T-helper 2 cell treated with Interferon-gamma antibody and Interleukin-4, amounts not matched to agents 5 μg/mL and 100 μg/mL, for 36 hours (primary cell): ENCODE data around the gene LARP1.
"Not testable (repeated sequence)": the region's sequence is repeated elsewhere in the genome, so short reads cannot be mapped to it uniquely, and the experiment has no call there.

Source experiments
- DNase-seq: peaks from one replicate; pipeline ENCODE4 v3.0.0; 2021; ENCODE audit warnings: low spot score
- H3K27ac Mint-ChIP-seq: one replicate; pipeline ENCODE4 v1.8.0; 2021; ENCODE audit warnings: mild to moderate bottlenecking, mixed read lengths
- H3K27me3 Mint-ChIP-seq: one replicate; pipeline ENCODE4 v1.8.0; 2021; ENCODE audit warnings: low read depth, mixed read lengths
- H3K36me3 Mint-ChIP-seq: one replicate; pipeline ENCODE4 v1.8.0; 2021; ENCODE audit warnings: low read depth, mixed read lengths
- H3K4me1 Mint-ChIP-seq: one replicate; pipeline ENCODE4 v1.8.0; 2021; ENCODE audit warnings: low read depth, mixed read lengths
- H3K4me3 Mint-ChIP-seq: one replicate; pipeline ENCODE4 v1.8.0; 2022; ENCODE audit warnings: mild to moderate bottlenecking, moderate library complexity, mixed read lengths
- H3K9me3 Mint-ChIP-seq: one replicate; pipeline ENCODE4 v1.8.0; 2021; ENCODE audit warnings: mixed read lengths

LARP1 gene

GRCh38 chr5:154822896-154823295 lies 67.7 kb downstream of the LARP1 start:
- H3K4me1 Mint-ChIP-seq = not testable (repeated sequence)

GRCh38 chr5:154823605-154824004 lies 68.4 kb downstream of the LARP1 start:
- no peak for DNase-seq
- H3K9me3 Mint-ChIP-seq = no peaks in the 10 kb centered on the region
- peaks cover 13% of the 10 kb centered on the region for H3K4me1 Mint-ChIP-seq
- peaks cover 19% of the 10 kb centered on the region for H3K36me3 Mint-ChIP-seq
- no peak overlapping the region for H3K4me3 Mint-ChIP-seq
- no peaks in the 10 kb centered on the region for H3K27me3 Mint-ChIP-seq
- H3K27ac Mint-ChIP-seq = no peak overlapping the region

More at GRCh38 chr5:154822896-154823295, 67.7 kb downstream of the LARP1 start:
- not testable (repeated sequence) for H3K4me3 Mint-ChIP-seq, DNase-seq, H3K27me3 Mint-ChIP-seq, H3K9me3 Mint-ChIP-seq, H3K27ac Mint-ChIP-seq
- H3K36me3 Mint-ChIP-seq = peaks cover 19% of the 10 kb centered on the region

GRCh38 chr5:154824070-154824469 lies 68.9 kb downstream of the LARP1 start:
- no peaks in the 10 kb centered on the region for H3K9me3 Mint-ChIP-seq
- H3K4me3 Mint-ChIP-seq = no peak overlapping the region
- no peaks in the 10 kb centered on the region for H3K27me3 Mint-ChIP-seq
- peaks cover 18% of the 10 kb centered on the region for H3K36me3 Mint-ChIP-seq
- no peak for DNase-seq
- no peak overlapping the region for H3K27ac Mint-ChIP-seq
- peaks cover 13% of the 10 kb centered on the region for H3K4me1 Mint-ChIP-seq

- no peak for DNase-seq
- peak overlapping the region; percentile 66 for H3K4me3 Mint-ChIP-seq
- no peaks in the 10 kb centered on the region for H3K27me3 Mint-ChIP-seq
- H3K36me3 Mint-ChIP-seq = peaks cover 21% of the 10 kb centered on the region
- no peaks in the 10 kb centered on the region for H3K9me3 Mint-ChIP-seq
- peak overlapping the region; percentile 81 for H3K27ac Mint-ChIP-seq
- H3K4me1 Mint-ChIP-seq = peaks cover 26% of the 10 kb centered on the region
These were observed 74.0 kb downstream of the LARP1 start for GRCh38 chr5:154829181-154829588.

- no peaks in the 10 kb centered on the region for H3K27me3 Mint-ChIP-seq
These were observed 74.5 kb downstream of the LARP1 start for GRCh38 chr5:154829589-154830218.

GRCh38 chr5:154830219-154830595 lies 75.0 kb downstream of the LARP1 start:
- peaks cover 31% of the 10 kb centered on the region for H3K4me1 Mint-ChIP-seq
- no peak for DNase-seq

More at GRCh38 chr5:154829589-154830218, 74.5 kb downstream of the LARP1 start:
- DNase-seq = peak; percentile 20
- peak overlapping the region; percentile 66 for H3K4me3 Mint-ChIP-seq
- no peaks in the 10 kb centered on the region for H3K9me3 Mint-ChIP-seq
- peaks cover 21% of the 10 kb centered on the region for H3K36me3 Mint-ChIP-seq
- peak overlapping the region; percentile 81 for H3K27ac Mint-ChIP-seq
- peaks cover 31% of the 10 kb centered on the region for H3K4me1 Mint-ChIP-seq

GRCh38 chr5:154830596-154830995 lies 75.4 kb downstream of the LARP1 start:
- Mint-ChIP-seq H3K27ac (peak overlapping the region; percentile 81), H3K36me3 (peaks cover 20% of the 10 kb centered on the region), H3K9me3 (no peaks in the 10 kb centered on the region), H3K4me3 (peak overlapping the region; percentile 66), H3K4me1 (peaks cover 31% of the 10 kb centered on the region), H3K27me3 (no peaks in the 10 kb centered on the region)
- no peak for DNase-seq

More at GRCh38 chr5:154830219-154830595, 75.0 kb downstream of the LARP1 start:
- Mint-ChIP-seq H3K4me3 (peak overlapping the region; percentile 66), H3K36me3 (peaks cover 21% of the 10 kb centered on the region), H3K27ac (peak overlapping the region; percentile 81), H3K9me3 (no peaks in the 10 kb centered on the region), H3K27me3 (no peaks in the 10 kb centered on the region)

GRCh38 chr5:154831451-154831850 lies 76.3 kb downstream of the LARP1 start:
- peaks cover 29% of the 10 kb centered on the region for H3K4me1 Mint-ChIP-seq
- no peak for DNase-seq

GRCh38 chr5:154832804-154833203 lies 77.6 kb downstream of the LARP1 start:
- DNase-seq, H3K27me3 Mint-ChIP-seq, H3K4me3 Mint-ChIP-seq, H3K27ac Mint-ChIP-seq, H3K9me3 Mint-ChIP-seq: not testable (repeated sequence)
- Mint-ChIP-seq H3K4me1 (peaks cover 29% of the 10 kb centered on the region), H3K36me3 (peaks cover 12% of the 10 kb centered on the region)

More at GRCh38 chr5:154831451-154831850, 76.3 kb downstream of the LARP1 start:
- H3K27me3 Mint-ChIP-seq = no peaks in the 10 kb centered on the region
- no peak overlapping the region for H3K27ac Mint-ChIP-seq
- H3K9me3 Mint-ChIP-seq = no peaks in the 10 kb centered on the region
- H3K4me3 Mint-ChIP-seq = no peak overlapping the region
- H3K36me3 Mint-ChIP-seq = peaks cover 15% of the 10 kb centered on the region

GRCh38 chr5:154834053-154834452 lies 78.9 kb downstream of the LARP1 start:
- Mint-ChIP-seq H3K4me1 (peaks cover 22% of the 10 kb centered on the region), H3K9me3 (no peaks in the 10 kb centered on the region), H3K27ac (no peak overlapping the region), H3K36me3 (peaks cover 12% of the 10 kb centered on the region), H3K27me3 (no peaks in the 10 kb centered on the region), H3K4me3 (no peak overlapping the region)
- DNase-seq = no peak

GRCh38 chr5:154835701-154836052 lies 80.5 kb downstream of the LARP1 start:
- not testable (repeated sequence) for H3K4me1 Mint-ChIP-seq, H3K36me3 Mint-ChIP-seq, DNase-seq, H3K27me3 Mint-ChIP-seq, H3K9me3 Mint-ChIP-seq, H3K4me3 Mint-ChIP-seq, H3K27ac Mint-ChIP-seq

- H3K4me3 Mint-ChIP-seq = no peak overlapping the region
- no peak overlapping the region for H3K27ac Mint-ChIP-seq
- DNase-seq = no peak
- no peaks in the 10 kb centered on the region for H3K27me3 Mint-ChIP-seq
- no peaks in the 10 kb centered on the region for H3K9me3 Mint-ChIP-seq
- peaks cover 8% of the 10 kb centered on the region for H3K4me1 Mint-ChIP-seq
- peaks cover 3% of the 10 kb centered on the region for H3K36me3 Mint-ChIP-seq
These were observed 81.0 kb downstream of the LARP1 start for GRCh38 chr5:154836225-154836624.

- Mint-ChIP-seq H3K4me1 (peaks cover 8% of the 10 kb centered on the region), H3K4me3 (no peak overlapping the region), H3K27me3 (no peaks in the 10 kb centered on the region)
These were observed 82.1 kb downstream of the LARP1 start for GRCh38 chr5:154837009-154837901.

More at GRCh38 chr5:154837009-154837901, 82.1 kb downstream of the LARP1 start:
- no peak overlapping the region for H3K27ac Mint-ChIP-seq
- H3K9me3 Mint-ChIP-seq = no peaks in the 10 kb centered on the region
- no peak for DNase-seq
- H3K36me3 Mint-ChIP-seq = peaks cover 3% of the 10 kb centered on the region
